Kidney epithelial cell (primary cell): Measurements from ENCODE around the gene DESI2. TPM values are rescaled to one million over a fixed set of nuclear protein-coding genes. Genes with fewer than 3 reads are reported as not detected.

Experiments
- DNase-seq: peaks from one replicate; pipeline ENCODE4 v3.0.0-alpha.2; 2010; ENCODE audit warnings: low read depth
- H3K27me3 ChIP-seq: 2 replicates; pipeline ENCODE4 v1.6.0; 2011; ENCODE audit warnings: low read length; ENCODE audit not compliant: control insufficient read depth, insufficient read depth
- H3K36me3 ChIP-seq: 2 replicates; pipeline ENCODE4 v1.5.1; 2011; ENCODE audit warnings: low read length; ENCODE audit not compliant: control insufficient read depth, insufficient read depth
- H3K4me3 ChIP-seq: 2 replicates; pipeline ENCODE4 v1.5.1; 2011; ENCODE audit warnings: low read depth, mild to moderate bottlenecking, control low read depth, low read length
- total RNA-seq: library from RNA; depleted of rRNA; stranded (reverse); fragments of >200 nt; gene quantifications from 2 replicates; pipeline ENCODE4 v1.2.3, GENCODE V29; 2015
- TF ChIP-seq, protein P1 (sequence below): IDR thresholded peaks from 2 replicates; pipeline ENCODE4 v1.5.1; 2011; ENCODE audit warnings: mild to moderate bottlenecking, moderate library complexity, low read length, control low read depth, inconsistent platforms; ENCODE audit not compliant: insufficient read depth, poor library complexity, severe bottlenecking

Gene DESI2
- total RNA-seq, 1 donor from 2014 or later: 53.2 TPM

DNA sequence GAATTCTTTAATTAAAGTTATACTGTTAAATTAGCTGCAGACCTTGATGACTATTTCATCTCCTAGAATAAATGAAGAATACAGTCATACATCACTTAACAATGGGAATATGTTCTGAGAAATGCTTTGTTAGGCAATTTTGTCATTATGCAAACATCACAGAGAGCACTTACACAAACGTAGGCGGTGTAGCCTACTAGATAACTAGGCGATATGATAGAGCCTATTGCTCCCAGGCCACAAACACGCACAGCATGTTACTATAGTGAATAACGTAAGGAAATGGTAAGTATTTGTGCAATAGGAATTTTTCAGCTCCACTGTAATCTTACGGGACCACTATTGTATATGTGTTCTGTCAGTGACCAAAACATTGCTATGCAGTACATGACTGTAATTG, 37.6 kb upstream of the DESI2 start:
- TF ChIP-seq, protein P1, sequence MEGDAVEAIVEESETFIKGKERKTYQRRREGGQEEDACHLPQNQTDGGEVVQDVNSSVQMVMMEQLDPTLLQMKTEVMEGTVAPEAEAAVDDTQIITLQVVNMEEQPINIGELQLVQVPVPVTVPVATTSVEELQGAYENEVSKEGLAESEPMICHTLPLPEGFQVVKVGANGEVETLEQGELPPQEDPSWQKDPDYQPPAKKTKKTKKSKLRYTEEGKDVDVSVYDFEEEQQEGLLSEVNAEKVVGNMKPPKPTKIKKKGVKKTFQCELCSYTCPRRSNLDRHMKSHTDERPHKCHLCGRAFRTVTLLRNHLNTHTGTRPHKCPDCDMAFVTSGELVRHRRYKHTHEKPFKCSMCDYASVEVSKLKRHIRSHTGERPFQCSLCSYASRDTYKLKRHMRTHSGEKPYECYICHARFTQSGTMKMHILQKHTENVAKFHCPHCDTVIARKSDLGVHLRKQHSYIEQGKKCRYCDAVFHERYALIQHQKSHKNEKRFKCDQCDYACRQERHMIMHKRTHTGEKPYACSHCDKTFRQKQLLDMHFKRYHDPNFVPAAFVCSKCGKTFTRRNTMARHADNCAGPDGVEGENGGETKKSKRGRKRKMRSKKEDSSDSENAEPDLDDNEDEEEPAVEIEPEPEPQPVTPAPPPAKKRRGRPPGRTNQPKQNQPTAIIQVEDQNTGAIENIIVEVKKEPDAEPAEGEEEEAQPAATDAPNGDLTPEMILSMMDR: no peak
- no peaks in the 10 kb centered on the region for H3K36me3 ChIP-seq
- DNase-seq: no peak
- no peaks in the 10 kb centered on the region for H3K27me3 ChIP-seq
- H3K4me3 ChIP-seq: no peak overlapping the region

DNA sequence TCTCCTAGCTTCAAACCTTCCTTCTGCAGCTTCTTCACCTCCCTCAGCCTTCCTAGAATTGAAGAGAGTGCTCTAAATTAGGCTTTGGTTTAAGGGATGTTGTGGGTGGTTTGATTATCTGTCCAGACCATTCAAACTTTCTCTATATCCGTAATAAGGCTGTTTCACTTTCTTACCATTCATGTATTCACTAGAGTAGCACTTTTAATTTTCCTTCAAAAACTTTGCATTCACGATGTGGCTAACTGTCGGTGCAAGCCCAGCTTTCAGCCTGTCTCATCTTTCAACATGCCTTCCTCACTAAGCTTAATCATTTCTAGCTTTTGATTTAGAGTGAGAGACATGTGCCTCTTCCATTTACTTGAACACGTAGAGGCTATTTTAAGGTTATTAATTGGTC, 26.2 kb upstream of the DESI2 start:
- no peak for DNase-seq
- TF ChIP-seq, protein P1: no peak
- H3K4me3 ChIP-seq: no peak overlapping the region
- no peaks in the 10 kb centered on the region for H3K27me3 ChIP-seq
- H3K36me3 ChIP-seq: no peaks in the 10 kb centered on the region

DNA sequence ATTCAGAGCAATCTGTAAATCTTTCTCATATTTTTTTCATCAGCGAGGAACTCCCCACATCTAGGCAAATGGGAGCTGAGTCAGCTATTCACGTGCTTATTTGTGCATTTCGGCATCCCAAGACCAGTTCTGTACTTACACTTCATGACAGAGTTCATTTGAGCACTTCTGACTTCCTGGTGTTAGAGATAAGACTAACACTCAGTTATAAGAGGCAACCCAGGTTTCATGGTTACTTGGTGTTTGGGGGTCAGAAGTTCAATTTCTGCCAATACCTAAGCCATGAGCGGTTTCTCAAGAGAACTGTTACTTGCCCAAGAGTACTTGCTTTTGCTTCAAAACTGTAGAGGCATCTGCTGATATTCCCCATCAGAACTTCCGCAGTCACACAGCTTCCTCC, 24.1 kb upstream of the DESI2 start:
- no peak for DNase-seq
- TF ChIP-seq, protein P1: no peak
- Histone ChIP-seq H3K27me3 (no peaks in the 10 kb centered on the region), H3K4me3 (no peak overlapping the region), H3K36me3 (no peaks in the 10 kb centered on the region)

DNA sequence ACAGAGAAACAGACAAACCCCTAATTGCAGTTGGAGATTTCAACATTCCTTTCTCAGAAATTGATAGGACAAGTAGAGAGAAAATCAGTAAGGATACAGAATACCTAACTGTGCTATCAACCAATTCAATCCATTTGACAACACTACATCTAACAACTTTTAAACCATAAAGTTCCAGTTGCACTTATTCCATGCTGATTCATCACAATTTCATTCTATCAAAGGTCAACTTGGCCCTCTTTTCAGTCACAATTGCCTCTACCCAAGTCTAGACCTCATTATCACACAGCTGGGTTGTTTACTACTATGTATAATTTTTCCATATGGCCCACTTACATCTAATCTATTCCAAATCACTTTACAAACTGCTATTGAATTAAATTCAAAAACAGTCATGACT, 19.8 kb upstream of the DESI2 start:
- DNase-seq: no peak
- no peak overlapping the region for H3K4me3 ChIP-seq
- no peaks in the 10 kb centered on the region for H3K27me3 ChIP-seq
- TF ChIP-seq, protein P1: no peak
- no peaks in the 10 kb centered on the region for H3K36me3 ChIP-seq

DNA sequence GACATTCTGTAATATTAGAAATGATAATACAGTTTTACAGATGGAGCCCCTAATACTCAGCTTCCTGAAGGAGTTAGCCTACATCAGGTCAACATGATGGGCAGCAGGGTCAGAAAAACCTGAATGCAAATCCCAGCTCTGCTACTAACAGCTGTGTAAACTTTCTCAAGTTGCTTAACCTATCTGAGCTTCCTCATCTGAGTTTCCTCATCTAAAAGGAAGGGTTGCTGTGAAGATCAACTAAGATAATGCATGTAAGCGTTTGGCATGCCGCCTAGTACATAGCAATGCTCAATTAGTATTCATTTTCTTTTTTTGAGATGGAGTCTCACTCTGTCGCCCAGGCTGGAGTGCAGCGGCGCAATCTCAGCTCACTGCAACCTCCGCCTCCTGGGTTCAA, 18.4 kb upstream of the DESI2 start:
- Histone ChIP-seq H3K4me3 (no peak overlapping the region), H3K36me3 (no peaks in the 10 kb centered on the region), H3K27me3 (no peaks in the 10 kb centered on the region)
- DNase-seq: no peak
- TF ChIP-seq, protein P1: no peak

DNA sequence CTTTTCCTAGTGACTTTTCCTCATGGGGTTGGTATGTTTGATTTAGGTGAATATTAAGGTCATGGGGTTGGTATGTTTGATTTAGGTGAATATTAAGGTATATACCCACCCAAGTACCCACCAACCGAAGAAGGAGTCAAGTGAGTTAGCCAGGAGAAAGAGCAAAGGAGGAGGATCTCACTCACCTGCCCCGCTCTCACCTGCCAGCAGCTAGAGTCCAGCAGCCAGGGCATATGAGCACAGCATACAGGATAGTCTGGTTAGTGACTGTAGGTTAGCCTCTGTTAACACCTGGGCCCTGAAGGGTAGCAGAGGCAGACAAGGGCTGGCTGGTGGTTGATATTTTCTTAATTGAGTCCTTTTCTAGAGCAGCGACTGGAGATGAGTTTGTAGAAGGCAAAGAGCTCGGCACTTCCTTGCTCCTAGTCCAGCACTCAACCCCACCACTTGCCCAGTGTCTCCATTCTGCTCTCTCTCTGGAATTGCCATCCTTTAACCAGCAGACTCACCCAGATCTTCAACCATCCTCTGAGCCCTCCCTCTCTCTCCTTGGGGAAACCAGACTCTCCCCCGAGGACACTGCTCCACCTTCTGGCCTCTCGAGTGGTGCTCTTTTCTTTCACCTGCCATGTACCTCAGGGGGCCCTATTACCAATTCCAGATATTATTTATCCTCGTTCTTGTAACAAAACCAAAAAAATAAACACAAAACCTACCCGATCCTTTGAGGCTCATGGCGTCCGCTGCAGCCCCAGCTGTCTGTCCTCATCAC, 16.3 kb upstream of the DESI2 start:
- Histone ChIP-seq H3K36me3 (no peaks in the 10 kb centered on the region), H3K4me3 (no peak overlapping the region), H3K27me3 (no peaks in the 10 kb centered on the region)
- TF ChIP-seq, protein P1: no peak
- no peak for DNase-seq
